ENCODE results near the gene KCNG3.
"Not testable (repeated sequence)": the region's sequence is repeated elsewhere in the genome, so short reads cannot be mapped to it uniquely, and the experiment has no call there.

The KCNG3 gene

GRCh38 chr2:42424033-42424432, 69.7 kb downstream of the KCNG3 start:
- Histone ChIP-seq H3K27me3 (ENCODE audit: low read depth, low read length) (no peaks in the 10 kb centered on the region), H3K4me3 (ENCODE audit: low read depth in 1 of 2, low read length in 2 of 2) (no peak overlapping the region), H3K4me1 (ENCODE audit: control insufficient read depth in 1 of 2, insufficient read depth in 2 of 2, low read length in 2 of 2) (no peaks in the 10 kb centered on the region), H3K9me3 (ENCODE audit: control insufficient read depth in 1 of 2, low read length in 2 of 2) (no peaks in the 10 kb centered on the region), H3K27ac (ENCODE audit: low read length) (no peak overlapping the region), H3K36me3 (ENCODE audit: control insufficient read depth in 1 of 2, insufficient read depth in 2 of 2, low read length in 2 of 2) (no peaks in the 10 kb centered on the region)

- H3K4me1 ChIP-seq (ENCODE audit: control insufficient read depth in 1 of 2, insufficient read depth in 2 of 2, low read length in 2 of 2): no peaks in the 10 kb centered on the region
- H3K27ac ChIP-seq (ENCODE audit: low read length): no peak overlapping the region
- no peaks in the 10 kb centered on the region for H3K9me3 ChIP-seq (ENCODE audit: control insufficient read depth in 1 of 2, low read length in 2 of 2)
- H3K36me3 ChIP-seq (ENCODE audit: control insufficient read depth in 1 of 2, insufficient read depth in 2 of 2, low read length in 2 of 2): no peaks in the 10 kb centered on the region
- H3K27me3 ChIP-seq (ENCODE audit: low read depth, low read length): no peaks in the 10 kb centered on the region
- H3K4me3 ChIP-seq (ENCODE audit: low read depth in 1 of 2, low read length in 2 of 2): no peak overlapping the region
Measured at GRCh38 chr2:42421601-42422239, 72.1 kb downstream of the KCNG3 start.

- H3K27ac ChIP-seq (ENCODE audit: low read length): no peak overlapping the region
- H3K27me3 ChIP-seq (ENCODE audit: low read depth, low read length): no peaks in the 10 kb centered on the region
- no peaks in the 10 kb centered on the region for H3K36me3 ChIP-seq (ENCODE audit: control insufficient read depth in 1 of 2, insufficient read depth in 2 of 2, low read length in 2 of 2)
- H3K4me3 ChIP-seq (ENCODE audit: low read depth in 1 of 2, low read length in 2 of 2): no peak overlapping the region
- no peaks in the 10 kb centered on the region for H3K4me1 ChIP-seq (ENCODE audit: control insufficient read depth in 1 of 2, insufficient read depth in 2 of 2, low read length in 2 of 2)
- no peaks in the 10 kb centered on the region for H3K9me3 ChIP-seq (ENCODE audit: control insufficient read depth in 1 of 2, low read length in 2 of 2)
Measured at GRCh38 chr2:42421157-42421485, 72.7 kb downstream of the KCNG3 start.

- Histone ChIP-seq H3K9me3 (ENCODE audit: control insufficient read depth in 1 of 2, low read length in 2 of 2) (peaks cover 4 to 5% of the 10 kb centered on the region in 2 donors), H3K36me3 (ENCODE audit: control insufficient read depth in 1 of 2, insufficient read depth in 2 of 2, low read length in 2 of 2) (no peaks in the 10 kb centered on the region), H3K4me1 (ENCODE audit: control insufficient read depth in 1 of 2, insufficient read depth in 2 of 2, low read length in 2 of 2) (no peaks in the 10 kb centered on the region), H3K4me3 (ENCODE audit: low read depth in 1 of 2, low read length in 2 of 2) (no peak overlapping the region), H3K27ac (ENCODE audit: low read length) (no peak overlapping the region), H3K27me3 (ENCODE audit: low read depth, low read length) (no peaks in the 10 kb centered on the region)
Measured at GRCh38 chr2:42414648-42415047, 79.1 kb downstream of the KCNG3 start.

GRCh38 chr2:42414158-42414557, 79.6 kb downstream of the KCNG3 start:
- peaks cover 4 to 5% of the 10 kb centered on the region in 2 donors for H3K9me3 ChIP-seq (ENCODE audit: control insufficient read depth in 1 of 2, low read length in 2 of 2)
- H3K27me3 ChIP-seq (ENCODE audit: low read depth, low read length): no peaks in the 10 kb centered on the region
- H3K4me1 ChIP-seq (ENCODE audit: control insufficient read depth in 1 of 2, insufficient read depth in 2 of 2, low read length in 2 of 2): no peaks in the 10 kb centered on the region
- H3K27ac ChIP-seq (ENCODE audit: low read length): no peak overlapping the region
- H3K36me3 ChIP-seq (ENCODE audit: control insufficient read depth in 1 of 2, insufficient read depth in 2 of 2, low read length in 2 of 2): no peaks in the 10 kb centered on the region
- no peak overlapping the region for H3K4me3 ChIP-seq (ENCODE audit: low read depth in 1 of 2, low read length in 2 of 2)

- H3K4me3 ChIP-seq (ENCODE audit: low read depth in 1 of 2, low read length in 2 of 2): no peak overlapping the region
- H3K36me3 ChIP-seq (ENCODE audit: control insufficient read depth in 1 of 2, insufficient read depth in 2 of 2, low read length in 2 of 2): no peaks in the 10 kb centered on the region
- H3K4me1 ChIP-seq (ENCODE audit: control insufficient read depth in 1 of 2, insufficient read depth in 2 of 2, low read length in 2 of 2): no peaks in the 10 kb centered on the region
- H3K27ac ChIP-seq (ENCODE audit: low read length): no peak overlapping the region
- peaks cover 4 to 5% of the 10 kb centered on the region in 2 donors for H3K9me3 ChIP-seq (ENCODE audit: control insufficient read depth in 1 of 2, low read length in 2 of 2)
- no peaks in the 10 kb centered on the region for H3K27me3 ChIP-seq (ENCODE audit: low read depth, low read length)
Measured at GRCh38 chr2:42410742-42411514, 82.9 kb downstream of the KCNG3 start.

GRCh38 chr2:42408009-42408408, 85.8 kb downstream of the KCNG3 start:
- Histone ChIP-seq H3K27ac (ENCODE audit: low read length) (no peak overlapping the region), H3K36me3 (ENCODE audit: control insufficient read depth in 1 of 2, insufficient read depth in 2 of 2, low read length in 2 of 2) (no peaks in the 10 kb centered on the region), H3K4me3 (ENCODE audit: low read depth in 1 of 2, low read length in 2 of 2) (no peak overlapping the region), H3K27me3 (ENCODE audit: low read depth, low read length) (no peaks in the 10 kb centered on the region), H3K9me3 (ENCODE audit: control insufficient read depth in 1 of 2, low read length in 2 of 2) (no peaks in the 10 kb centered on the region), H3K4me1 (ENCODE audit: control insufficient read depth in 1 of 2, insufficient read depth in 2 of 2, low read length in 2 of 2) (no peaks in the 10 kb centered on the region)

- Histone ChIP-seq H3K4me3 (ENCODE audit: low read depth in 1 of 2, low read length in 2 of 2) (no peak overlapping the region), H3K36me3 (ENCODE audit: control insufficient read depth in 1 of 2, insufficient read depth in 2 of 2, low read length in 2 of 2) (no peaks in the 10 kb centered on the region), H3K9me3 (ENCODE audit: control insufficient read depth in 1 of 2, low read length in 2 of 2) (no peaks in the 10 kb centered on the region), H3K27ac (ENCODE audit: low read length) (no peak overlapping the region), H3K27me3 (ENCODE audit: low read depth, low read length) (no peaks in the 10 kb centered on the region), H3K4me1 (ENCODE audit: control insufficient read depth in 1 of 2, insufficient read depth in 2 of 2, low read length in 2 of 2) (no peaks in the 10 kb centered on the region)
Measured at GRCh38 chr2:42407476-42407875, 86.3 kb downstream of the KCNG3 start.

- Histone ChIP-seq H3K27me3 (ENCODE audit: low read depth, low read length) (no peaks in the 10 kb centered on the region), H3K36me3 (ENCODE audit: control insufficient read depth in 1 of 2, insufficient read depth in 2 of 2, low read length in 2 of 2) (no peaks in the 10 kb centered on the region), H3K4me3 (ENCODE audit: low read depth in 1 of 2, low read length in 2 of 2) (no peak overlapping the region), H3K4me1 (ENCODE audit: control insufficient read depth in 1 of 2, insufficient read depth in 2 of 2, low read length in 2 of 2) (no peaks in the 10 kb centered on the region), H3K27ac (ENCODE audit: low read length) (no peak overlapping the region), H3K9me3 (ENCODE audit: control insufficient read depth in 1 of 2, low read length in 2 of 2) (no peaks in the 10 kb centered on the region)
Measured at GRCh38 chr2:42404676-42405075, 89.1 kb downstream of the KCNG3 start.

GRCh38 chr2:42401773-42402172, 92.0 kb downstream of the KCNG3 start:
- Histone ChIP-seq H3K27ac (ENCODE audit: low read length) (no peak overlapping the region), H3K36me3 (ENCODE audit: control insufficient read depth in 1 of 2, insufficient read depth in 2 of 2, low read length in 2 of 2) (no peaks in the 10 kb centered on the region), H3K4me1 (ENCODE audit: control insufficient read depth in 1 of 2, insufficient read depth in 2 of 2, low read length in 2 of 2) (no peaks in the 10 kb centered on the region), H3K27me3 (ENCODE audit: low read depth, low read length) (no peaks in the 10 kb centered on the region), H3K9me3 (ENCODE audit: control insufficient read depth in 1 of 2, low read length in 2 of 2) (no peaks in the 10 kb centered on the region), H3K4me3 (ENCODE audit: low read depth in 1 of 2, low read length in 2 of 2) (no peak overlapping the region)

- not testable (repeated sequence) for H3K9me3 ChIP-seq (ENCODE audit: control insufficient read depth in 1 of 2, low read length in 2 of 2); H3K4me1 ChIP-seq (ENCODE audit: control insufficient read depth in 1 of 2, insufficient read depth in 2 of 2, low read length in 2 of 2); H3K4me3 ChIP-seq (ENCODE audit: low read depth in 1 of 2, low read length in 2 of 2); H3K27me3 ChIP-seq (ENCODE audit: low read depth, low read length); H3K36me3 ChIP-seq (ENCODE audit: control insufficient read depth in 1 of 2, insufficient read depth in 2 of 2, low read length in 2 of 2); H3K27ac ChIP-seq (ENCODE audit: low read length)
Measured at GRCh38 chr2:42398052-42398451, 95.7 kb downstream of the KCNG3 start.

GRCh38 chr2:42393320-42393719, 100.5 kb downstream of the KCNG3 start:
- not testable (repeated sequence) for H3K27me3 ChIP-seq (ENCODE audit: low read depth, low read length); H3K4me1 ChIP-seq (ENCODE audit: control insufficient read depth in 1 of 2, insufficient read depth in 2 of 2, low read length in 2 of 2); H3K27ac ChIP-seq (ENCODE audit: low read length); H3K36me3 ChIP-seq (ENCODE audit: control insufficient read depth in 1 of 2, insufficient read depth in 2 of 2, low read length in 2 of 2); H3K9me3 ChIP-seq (ENCODE audit: control insufficient read depth in 1 of 2, low read length in 2 of 2); H3K4me3 ChIP-seq (ENCODE audit: low read depth in 1 of 2, low read length in 2 of 2)

Measured in muscle layer of duodenum (tissue), 2 donors.